Nephron (organoid): ENCODE results near the gene AP4S1.
"Not testable (repeated sequence)": the region's sequence is repeated elsewhere in the genome, so short reads cannot be mapped to it uniquely, and the experiment has no call there.

Experiments used
- H3K27ac Mint-ChIP-seq, 3 experiments: 2 replicates each; pipeline ENCODE4 v1.8.0; 2020; ENCODE audit warnings: mixed read lengths in 3 of 3, mild to moderate bottlenecking in 2 of 3, moderate library complexity in 1 of 3
- H3K27me3 Mint-ChIP-seq: 2 replicates; pipeline ENCODE4 v1.8.0; 2021; ENCODE audit warnings: low read depth, mild to moderate bottlenecking, moderate library complexity, mixed read lengths
- H3K36me3 Mint-ChIP-seq: 2 replicates; pipeline ENCODE4 v1.8.0; 2020; ENCODE audit warnings: low read depth, mixed read lengths
- H3K4me1 Mint-ChIP-seq: 2 replicates; pipeline ENCODE4 v1.8.0; 2020; ENCODE audit warnings: mixed read lengths
- H3K4me3 Mint-ChIP-seq, 3 experiments: 2 replicates each; pipeline ENCODE4 v1.8.0; 2020; ENCODE audit warnings: mild to moderate bottlenecking in 3 of 3, mixed read lengths in 3 of 3, moderate library complexity in 2 of 3
- H3K9me3 Mint-ChIP-seq: 2 replicates; pipeline ENCODE4 v1.8.0; 2020; ENCODE audit warnings: mixed read lengths
- CTCF ChIP-seq, 3 experiments: fragments of 200-600 bp; sonication (generic); IDR thresholded peaks; one replicate each; pipeline ENCODE4 v1.5.0; 2021; ENCODE audit warnings: antibody characterized with exemption in 3 of 3; ENCODE audit not compliant: unreplicated experiment in 3 of 3

Gene AP4S1

GRCh38 chr14:30999038-30999773 is 26.2 kb upstream of the AP4S1 start:
- Mint-ChIP-seq H3K4me1 (peaks cover 26% of the 10 kb centered on the region), H3K27me3 (no peaks in the 10 kb centered on the region), H3K27ac (no peak overlapping the region), H3K36me3 (peaks cover 65% of the 10 kb centered on the region), H3K4me3 (no peak overlapping the region), H3K9me3 (peaks cover 40% of the 10 kb centered on the region)
- no peak for TF ChIP-seq CTCF (IDR thresholded peaks at IDR 0.05; ENCODE audit: unreplicated experiment in 3 of 3)

- TF ChIP-seq CTCF (IDR thresholded peaks at IDR 0.05; ENCODE audit: unreplicated experiment in 3 of 3): no peak
- Mint-ChIP-seq H3K9me3 (peaks cover 40% of the 10 kb centered on the region), H3K36me3 (peaks cover 74% of the 10 kb centered on the region), H3K4me3 (no peak overlapping the region), H3K27ac (no peak overlapping the region), H3K27me3 (no peaks in the 10 kb centered on the region), H3K4me1 (peaks cover 16% of the 10 kb centered on the region)
These were observed 24.7 kb upstream of the AP4S1 start for GRCh38 chr14:31000629-31001338.

- Mint-ChIP-seq H3K27ac (no peak overlapping the region), H3K9me3 (peaks cover 40% of the 10 kb centered on the region), H3K4me3 (no peak overlapping the region), H3K36me3 (peaks cover 74% of the 10 kb centered on the region), H3K4me1 (peaks cover 11% of the 10 kb centered on the region), H3K27me3 (no peaks in the 10 kb centered on the region)
- TF ChIP-seq CTCF (IDR thresholded peaks at IDR 0.05; ENCODE audit: unreplicated experiment in 3 of 3): no peak
These were observed 24.1 kb upstream of the AP4S1 start for GRCh38 chr14:31001339-31001658.

- H3K9me3 Mint-ChIP-seq: peaks cover 24% of the 10 kb centered on the region
- no peak for TF ChIP-seq CTCF (IDR thresholded peaks at IDR 0.05; ENCODE audit: unreplicated experiment in 3 of 3)
- H3K4me1 Mint-ChIP-seq: peaks cover 9% of the 10 kb centered on the region
- peaks cover 61% of the 10 kb centered on the region for H3K36me3 Mint-ChIP-seq
- H3K4me3 Mint-ChIP-seq: no peak overlapping the region
- H3K27me3 Mint-ChIP-seq: no peaks in the 10 kb centered on the region
- H3K27ac Mint-ChIP-seq: no peak overlapping the region
These were observed 22.2 kb upstream of the AP4S1 start for GRCh38 chr14:31003284-31003683.

GRCh38 chr14:31004007-31004406 is 21.4 kb upstream of the AP4S1 start:
- H3K36me3 Mint-ChIP-seq: peaks cover 54% of the 10 kb centered on the region
- not testable (repeated sequence) for H3K4me1 Mint-ChIP-seq, H3K27ac Mint-ChIP-seq, H3K27me3 Mint-ChIP-seq, H3K4me3 Mint-ChIP-seq
- H3K9me3 Mint-ChIP-seq: peaks cover 21% of the 10 kb centered on the region

- no peak for TF ChIP-seq CTCF (IDR thresholded peaks at IDR 0.05; ENCODE audit: unreplicated experiment in 3 of 3)
- H3K9me3 Mint-ChIP-seq: no peaks in the 10 kb centered on the region
- no peak overlapping the region for H3K4me3 Mint-ChIP-seq
- no peak overlapping the region for H3K27ac Mint-ChIP-seq
- H3K4me1 Mint-ChIP-seq: peaks cover 9% of the 10 kb centered on the region
- H3K36me3 Mint-ChIP-seq: peaks cover 31% of the 10 kb centered on the region
- no peaks in the 10 kb centered on the region for H3K27me3 Mint-ChIP-seq
These were observed 18.7 kb upstream of the AP4S1 start for GRCh38 chr14:31006703-31007102.
